H1 (cell line): ENCODE results near the gene FCGR2B. TPM values are rescaled to one million over a fixed set of nuclear protein-coding genes. Genes with fewer than 3 reads are reported as not detected.
A peak's percentile ranks its signal among the peaks of the same experiment; 100 is the strongest.

ENCODE experiments used
- ASH2L ChIP-seq: fragments of 200-600, 300-600 bp; sonication (generic); IDR thresholded peaks from one replicate; pipeline ENCODE4 v1.7.1; 2017; ENCODE audit warnings: low read length
- BCL11A ChIP-seq, 2 experiments: IDR thresholded peaks; one replicate each; pipeline ENCODE4 v1.6.1; 2011; ENCODE audit warnings: low read depth in 2 of 2, low read length in 2 of 2, mild to moderate bottlenecking in 2 of 2
- BRCA1 ChIP-seq: IDR thresholded peaks from 2 replicates; pipeline ENCODE4 v1.6.1; 2012; ENCODE audit warnings: low read depth, low read length, improper control_type of control experiment
- CEBPB ChIP-seq: IDR thresholded peaks from 2 replicates; pipeline ENCODE4 v1.6.1; 2012; ENCODE audit warnings: low read depth, low read length
- CHD2 ChIP-seq: IDR thresholded peaks from 2 replicates; pipeline ENCODE4 v1.6.1; 2012; ENCODE audit warnings: low read length, improper control_type of control experiment
- CREB1 ChIP-seq: IDR thresholded peaks from 2 replicates; pipeline ENCODE4 v1.6.1; 2012; ENCODE audit warnings: inconsistent platforms
- CTBP2 ChIP-seq: IDR thresholded peaks from 2 replicates; pipeline ENCODE4 v1.7.0; 2011; ENCODE audit warnings: borderline replicate concordance, mild to moderate bottlenecking, moderate library complexity, mixed read lengths, low read length; ENCODE audit not compliant: insufficient read depth, insufficient read length
- EGR1 ChIP-seq: IDR thresholded peaks from 2 replicates; pipeline ENCODE4 v1.6.1; 2011; ENCODE audit warnings: low read depth, low read length, borderline replicate concordance
- FOSL1 ChIP-seq: IDR thresholded peaks from 2 replicates; pipeline ENCODE4 v1.6.1; 2011; ENCODE audit warnings: mild to moderate bottlenecking, low read depth, low read length, moderate library complexity; ENCODE audit not compliant: insufficient read depth
- GABPA ChIP-seq: IDR thresholded peaks from 2 replicates; pipeline ENCODE4 v1.6.1; 2011; ENCODE audit warnings: mild to moderate bottlenecking, low read length, moderate library complexity, borderline replicate concordance; ENCODE audit not compliant: insufficient read depth
- GTF2F1 ChIP-seq: IDR thresholded peaks from 2 replicates; pipeline ENCODE4 v1.6.1; 2012; ENCODE audit warnings: low read depth, low read length, improper control_type of control experiment, borderline replicate concordance
- HDAC2 ChIP-seq, 2 experiments: fragments of 300-600 bp in 1 of 2; sonication (generic) in 1 of 2; IDR thresholded peaks; 2 replicates each; pipeline ENCODE4 v1.6.1; 2011 to 2012; ENCODE audit warnings: low read depth in 2 of 2, low read length in 2 of 2, mild to moderate bottlenecking in 2 of 2, moderate library complexity in 2 of 2, borderline replicate concordance in 1 of 2, inconsistent platforms in 1 of 2
- KDM4A ChIP-seq: IDR thresholded peaks from one replicate; pipeline ENCODE4 v1.7.1; 2012; ENCODE audit warnings: low read depth, mild to moderate bottlenecking, moderate library complexity, low read length, inconsistent platforms; ENCODE audit not compliant: severe bottlenecking
- MAFK ChIP-seq: IDR thresholded peaks from 2 replicates; pipeline ENCODE4 v1.6.1; 2012; ENCODE audit warnings: low read depth, mild to moderate bottlenecking, improper control_type of control experiment, low read length
- MAX ChIP-seq: IDR thresholded peaks from 2 replicates; pipeline ENCODE4 v1.6.1; 2012; ENCODE audit warnings: inconsistent platforms
- NANOG ChIP-seq: IDR thresholded peaks from 2 replicates; pipeline ENCODE4 v1.6.1; 2011; ENCODE audit warnings: low read length, low read depth, mild to moderate bottlenecking, inconsistent platforms; ENCODE audit not compliant: insufficient read depth, poor library complexity, severe bottlenecking
- PHF8 ChIP-seq: fragments of 200-600 bp; sonication (generic); conservative IDR thresholded peaks from 2 replicates; pipeline ENCODE4 v1.7.1; 2012; ENCODE audit warnings: low read depth, mild to moderate bottlenecking, inconsistent platforms, low read length, moderate library complexity
- POLR2AphosphoS5 ChIP-seq: IDR thresholded peaks from 2 replicates; pipeline ENCODE4 v1.6.1; 2011; ENCODE audit warnings: low read depth, low read length
- POU5F1 ChIP-seq: IDR thresholded peaks from 2 replicates; pipeline ENCODE4 v1.6.1; 2011; ENCODE audit warnings: low read depth, mild to moderate bottlenecking, low read length, moderate library complexity
- RAD21 ChIP-seq, 2 experiments: IDR thresholded peaks in 1 of 2; conservative IDR thresholded peaks in 1 of 2; 2 replicates each; pipeline ENCODE4 v1.6.1; 2011; ENCODE audit warnings: low read depth in 2 of 2, low read length in 2 of 2, improper control_type of control experiment in 1 of 2, inconsistent platforms in 1 of 2, mild to moderate bottlenecking in 1 of 2, moderate library complexity in 1 of 2
- SAP30 ChIP-seq: fragments of 300-600 bp; sonication (generic); IDR thresholded peaks from 2 replicates; pipeline ENCODE4 v1.7.1; 2012; ENCODE audit warnings: low read length, moderate library complexity, mild to moderate bottlenecking, inconsistent platforms; ENCODE audit not compliant: insufficient read depth, insufficient replicate concordance
- SIRT6 ChIP-seq: IDR thresholded peaks from one replicate; pipeline ENCODE4 v1.7.1; 2012; ENCODE audit warnings: low read length, inconsistent platforms
- SIX5 ChIP-seq: IDR thresholded peaks from 2 replicates; pipeline ENCODE4 v1.6.1; 2011; ENCODE audit warnings: mild to moderate bottlenecking, low read depth, low read length
- SUZ12 ChIP-seq: fragments of 200-600 bp; sonication (generic); IDR thresholded peaks from 2 replicates; pipeline ENCODE4 v1.6.1; 2012; ENCODE audit warnings: mild to moderate bottlenecking, inconsistent platforms, low read length, moderate library complexity, mixed read lengths
- TBP ChIP-seq: IDR thresholded peaks from 2 replicates; pipeline ENCODE4 v1.6.1; 2011; ENCODE audit warnings: low read depth, low read length, improper control_type of control experiment
- YY1 ChIP-seq: IDR thresholded peaks from 2 replicates; pipeline ENCODE4 v1.6.1; 2011; ENCODE audit warnings: low read depth, mild to moderate bottlenecking, low read length
- polyA plus RNA-seq, 7 experiments: library from polyadenylated mRNA; depleted of rRNA in 3 of 7; stranded (reverse) in 5 of 7; unstranded in 2 of 7; fragments of >200 nt in 5 of 7; fragments of 200-250 nt in 2 of 7; gene quantifications; 1 replicate in 5 of 7; 2 replicates in 1 of 7; 4 replicates in 1 of 7; pipeline versions ENCODE4 v1.2.1 to v1.2.3, GENCODE V29; 2011 to 2013; ENCODE audit warnings: missing spikeins in 2 of 7, mixed read lengths in 2 of 7
- total RNA-seq: library from RNA; stranded (reverse); fragmentation: NEBNext Ultra II Directional; extraction: Animal tissue kit (Norgen Biotek cat#: 25700); gene quantifications from 2 replicates; pipeline ENCODE4 v1.2.1, GENCODE V29; 2021

Gene FCGR2B
- total and polyA plus RNA-seq, 2 of the 8 experiments (the other 6 are each of a cell fraction or from before 2014, with no cell fraction given): 0.05 TPM; not detected in 1

- TF ChIP-seq SAP30 (peak; percentile 8), EGR1 (no peak), POU5F1 (no peak), NANOG (no peak), GABPA (no peak), YY1 (no peak), CREB1 (no peak), GTF2F1 (no peak), POLR2AphosphoS5 (no peak), KDM4A (peak; percentile 76), SIX5 (no peak), SIRT6 (no peak), CHD2 (no peak), HDAC2 (IDR thresholded peaks at IDR 0.05; ENCODE audit: borderline replicate concordance in 1 of 2, low read depth in 2 of 2, low read length in 2 of 2) (no peak), CTBP2 (no peak), MAX (peak; percentile 74), FOSL1 (no peak), BCL11A (IDR thresholded peaks at IDR 0.05; ENCODE audit: low read depth in 2 of 2, low read length in 2 of 2) (no peak), RAD21 (IDR thresholded peaks at IDR 0.05 in 1 of 2, conservative IDR thresholded peaks at IDR 0.05 in 1 of 2; ENCODE audit: low read depth in 2 of 2, low read length in 2 of 2) (no peak), SUZ12 (peak; percentile 79; the same call in 1 of the 2 replicates), BRCA1 (no peak), TBP (0 out of 2 replicates have a peak, but pooled peaks have one; percentile 11), MAFK (no peak), PHF8 (no peak), CEBPB (no peak), ASH2L (no peak)
Measured at GRCh38 chr1:161725908-161726472, 63.0 kb downstream of the FCGR2B start (continued).
